Uterus (tissue), 4 donors: ENCODE results near the gene IRF4. TPM values are rescaled to one million over a fixed set of nuclear protein-coding genes. Genes with fewer than 3 reads are reported as not detected.

ENCODE experiments used
- DNase-seq, 2 donors: peaks; one replicate each; pipeline ENCODE4 v3.0.0-alpha.2; 2019 to 2020
- H3K27ac ChIP-seq, 2 donors: fragments of 200-600 bp; sonication (generic); 1 replicate in 1 of 2; 2 replicates in 1 of 2; pipeline ENCODE4 v1.5.1; 2016 to 2018
- H3K27me3 ChIP-seq, 2 donors: fragments of 200-600 bp; sonication (generic); one replicate each; pipeline ENCODE4 v1.5.1; 2018 to 2019; ENCODE audit warnings: control low read depth in 1 of 2
- H3K36me3 ChIP-seq, 2 donors: fragments of 200-600 bp; sonication (generic); one replicate each; pipeline ENCODE4 v1.5.1; 2019; ENCODE audit warnings: control low read depth in 1 of 2
- H3K4me1 ChIP-seq, 2 donors: fragments of 200-600 bp; sonication (generic); one replicate each; pipeline ENCODE4 v1.5.1; 2018 to 2019; ENCODE audit warnings: control low read depth in 1 of 2
- H3K4me3 ChIP-seq, 2 donors: fragments of 200-600 bp; sonication (generic); 1 replicate in 1 of 2; 2 replicates in 1 of 2; pipeline ENCODE4 v1.5.1; 2018 to 2019; ENCODE audit warnings: mild to moderate bottlenecking in 1 of 2
- H3K9me3 ChIP-seq, 2 donors: fragments of 200-600 bp; sonication (generic); one replicate each; pipeline ENCODE4 v1.5.1; 2019; ENCODE audit warnings: control low read depth in 1 of 2
- POLR2A ChIP-seq, 2 donors: fragments of 450-650 bp; IDR thresholded peaks; one replicate each; pipeline ENCODE4 v1.6.1; 2016; ENCODE audit warnings: antibody characterized with exemption in 2 of 2, mild to moderate bottlenecking in 1 of 2, moderate library complexity in 1 of 2
- intact Hi-C: fragments of 100-400 bp; cut with DNase I; formaldehyde crosslinking; loops from one replicate; pipeline ENCODE4 v1.15.1; 2023; ENCODE audit warnings: low total_unique reads
- total RNA-seq, 4 donors: library from RNA; depleted of rRNA in 3 of 4; stranded (reverse); fragments of >200 nt in 3 of 4; gene quantifications; one replicate each; pipeline versions ENCODE4 v1.1.0 to v1.2.4, GENCODE V29; 2014 to 2023
- TF ChIP-seq, protein P1 (sequence below), 4 experiments: fragments of 200-600 bp in 2 of 4; fragments of 450-650 bp in 2 of 4; sonication (generic) in 2 of 4; IDR thresholded peaks; one replicate each; pipeline ENCODE4 v1.5.1; 2016 to 2019; ENCODE audit warnings: antibody characterized with exemption in 4 of 4, mild to moderate bottlenecking in 2 of 4, moderate library complexity in 1 of 4
- donor health status: DM: yes; HTN: yes; CAD: no.

The IRF4 gene
- total RNA-seq, 4 donors from 2014 or later, result 0.55 to 2.0 TPM; not detected in 2

DNA sequence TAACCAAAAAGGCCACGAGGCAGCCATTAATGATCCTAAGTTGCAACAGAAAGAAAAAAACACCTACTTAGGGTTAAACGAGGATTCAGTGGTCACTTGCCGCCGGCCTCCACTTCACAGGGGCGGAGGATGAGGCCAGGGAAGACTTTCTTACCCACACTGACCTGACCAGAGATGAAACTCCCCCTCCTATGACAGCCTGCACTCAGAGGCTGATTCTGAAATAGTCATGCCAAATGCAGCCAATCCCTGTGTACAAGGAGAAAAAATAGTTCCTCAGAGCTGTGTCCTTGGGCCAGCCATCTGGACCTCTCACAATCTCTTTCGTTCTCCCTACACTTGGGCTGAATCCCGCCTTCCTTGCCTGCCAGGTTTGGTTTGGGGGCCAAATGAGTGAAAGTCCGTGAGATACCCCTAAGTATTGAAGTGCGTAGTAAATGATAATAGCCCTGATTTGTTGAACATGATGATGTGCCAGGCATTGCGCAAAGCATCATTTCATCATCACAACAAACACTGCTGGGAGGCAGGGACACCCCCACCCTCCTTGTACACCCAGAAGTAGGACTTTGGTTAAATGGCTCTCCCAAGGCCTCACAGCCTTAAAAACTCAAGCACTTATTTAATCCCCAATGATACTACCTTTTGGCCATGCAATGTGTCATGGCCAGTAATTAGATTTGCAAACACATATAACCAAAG, 3.2 kb upstream of the IRF4 start:
- Histone ChIP-seq H3K27me3 (peaks cover 8 to 31% of the 10 kb centered on the region in 2 donors), H3K4me1 (peaks cover 0 to 24% of the 10 kb centered on the region in 2 donors), H3K36me3 (no peaks in the 10 kb centered on the region), H3K4me3 (no peak overlapping the region), H3K9me3 (no peaks in the 10 kb centered on the region), H3K27ac (no peak overlapping the region)
- no peak for TF ChIP-seq POLR2A (IDR thresholded peaks at IDR 0.05)
- TF ChIP-seq, protein P1, sequence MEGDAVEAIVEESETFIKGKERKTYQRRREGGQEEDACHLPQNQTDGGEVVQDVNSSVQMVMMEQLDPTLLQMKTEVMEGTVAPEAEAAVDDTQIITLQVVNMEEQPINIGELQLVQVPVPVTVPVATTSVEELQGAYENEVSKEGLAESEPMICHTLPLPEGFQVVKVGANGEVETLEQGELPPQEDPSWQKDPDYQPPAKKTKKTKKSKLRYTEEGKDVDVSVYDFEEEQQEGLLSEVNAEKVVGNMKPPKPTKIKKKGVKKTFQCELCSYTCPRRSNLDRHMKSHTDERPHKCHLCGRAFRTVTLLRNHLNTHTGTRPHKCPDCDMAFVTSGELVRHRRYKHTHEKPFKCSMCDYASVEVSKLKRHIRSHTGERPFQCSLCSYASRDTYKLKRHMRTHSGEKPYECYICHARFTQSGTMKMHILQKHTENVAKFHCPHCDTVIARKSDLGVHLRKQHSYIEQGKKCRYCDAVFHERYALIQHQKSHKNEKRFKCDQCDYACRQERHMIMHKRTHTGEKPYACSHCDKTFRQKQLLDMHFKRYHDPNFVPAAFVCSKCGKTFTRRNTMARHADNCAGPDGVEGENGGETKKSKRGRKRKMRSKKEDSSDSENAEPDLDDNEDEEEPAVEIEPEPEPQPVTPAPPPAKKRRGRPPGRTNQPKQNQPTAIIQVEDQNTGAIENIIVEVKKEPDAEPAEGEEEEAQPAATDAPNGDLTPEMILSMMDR (IDR thresholded peaks at IDR 0.05), result no peak
- no peak for DNase-seq
- intact Hi-C loops, result no loop called here

DNA sequence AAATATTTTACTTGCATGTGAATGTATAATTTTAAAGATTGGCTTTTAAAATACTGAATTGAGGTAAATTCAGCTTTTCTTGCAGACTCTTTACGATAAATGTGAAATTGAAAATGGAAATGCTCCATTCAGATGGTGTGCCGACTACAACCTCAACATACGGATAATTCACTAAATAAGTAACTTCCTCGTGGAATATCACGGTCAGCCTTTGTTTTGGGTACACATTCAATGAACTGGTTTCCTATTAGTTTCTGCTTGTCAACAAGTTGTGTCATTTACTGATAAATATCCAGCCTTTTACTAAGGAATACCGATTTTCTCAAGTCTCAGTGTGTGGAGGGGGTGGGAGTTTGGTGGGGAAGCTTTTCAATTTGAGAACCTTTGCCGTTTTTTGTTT, 2.4 kb upstream of the IRF4 start:
- Histone ChIP-seq H3K9me3 (no peaks in the 10 kb centered on the region), H3K27me3 (peaks cover 8 to 35% of the 10 kb centered on the region in 2 donors), H3K36me3 (no peaks in the 10 kb centered on the region), H3K4me1 (peaks cover 0 to 26% of the 10 kb centered on the region in 2 donors), H3K4me3 (no peak overlapping the region), H3K27ac (no peak overlapping the region)
- intact Hi-C loops, result no loop called here
- TF ChIP-seq POLR2A (IDR thresholded peaks at IDR 0.05), result no peak
- TF ChIP-seq, protein P1 (IDR thresholded peaks at IDR 0.05), result no peak
- DNase-seq, result no peak

DNA sequence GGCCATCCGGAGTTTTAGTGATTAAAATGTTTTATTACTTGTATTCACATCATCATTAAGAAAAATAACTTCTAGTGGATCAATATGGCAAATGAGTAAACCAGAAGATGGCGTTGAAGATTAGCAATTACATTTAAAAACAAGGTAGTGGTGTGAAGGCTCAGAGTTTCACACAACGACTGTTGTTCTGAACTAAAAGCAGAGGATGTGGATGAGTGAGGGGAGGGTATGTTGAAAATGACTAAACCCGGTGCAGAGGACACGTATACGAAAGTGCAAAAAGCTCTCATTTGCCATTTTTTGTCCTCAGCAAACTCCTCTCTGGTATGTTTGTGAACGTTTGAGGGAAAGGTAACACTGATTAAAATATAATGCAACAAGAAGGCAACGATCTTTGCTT, 1.9 kb upstream of the IRF4 start:
- intact Hi-C loops, result no loop called here
- Histone ChIP-seq H3K36me3 (no peaks in the 10 kb centered on the region), H3K4me3 (no peak overlapping the region), H3K27me3 (peaks cover 8 to 39% of the 10 kb centered on the region in 2 donors), H3K27ac (no peak overlapping the region), H3K4me1 (peaks cover 0 to 26% of the 10 kb centered on the region in 2 donors), H3K9me3 (no peaks in the 10 kb centered on the region)
- DNase-seq, result no peak
- TF ChIP-seq, protein P1 (IDR thresholded peaks at IDR 0.05), result no peak
- TF ChIP-seq POLR2A (IDR thresholded peaks at IDR 0.05), result no peak

DNA sequence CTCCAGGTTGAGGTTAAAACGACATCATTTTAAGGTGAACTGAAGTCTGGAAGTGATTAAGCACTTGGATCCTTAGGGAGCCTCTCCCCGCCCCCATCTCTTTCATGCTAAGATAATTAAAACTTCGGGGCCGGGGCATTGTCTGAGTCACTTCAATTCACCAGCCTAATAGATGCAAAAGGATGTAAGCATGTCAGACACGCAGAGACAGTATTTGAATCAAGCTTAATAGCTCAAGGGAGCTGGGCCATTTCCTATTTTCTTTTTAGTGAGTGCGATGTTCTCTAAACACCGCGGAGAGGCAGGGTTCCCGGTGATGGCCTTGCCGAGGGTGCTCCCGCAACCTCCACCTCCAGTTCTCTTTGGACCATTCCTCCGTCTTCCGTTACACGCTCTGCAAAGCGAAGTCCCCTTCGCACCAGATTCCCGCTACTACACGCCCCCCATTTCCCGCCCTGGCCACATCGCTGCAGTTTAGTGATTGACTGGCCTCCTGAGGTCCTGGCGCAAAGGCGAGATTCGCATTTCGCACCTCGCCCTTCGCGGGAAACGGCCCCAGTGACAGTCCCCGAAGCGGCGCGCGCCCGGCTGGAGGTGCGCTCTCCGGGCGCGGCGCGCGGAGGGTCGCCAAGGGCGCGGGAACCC, 516 bp upstream of the IRF4 start:
- Histone ChIP-seq H3K9me3 (no peaks in the 10 kb centered on the region), H3K27ac (no peak overlapping the region), H3K4me3 (peak overlapping the region in 1 of 2 donors; percentile 11), H3K4me1 (peaks cover 0 to 26% of the 10 kb centered on the region in 2 donors), H3K27me3 (peaks cover 8 to 39% of the 10 kb centered on the region in 2 donors), H3K36me3 (no peaks in the 10 kb centered on the region)
- DNase-seq, result no peak
- intact Hi-C loops, result no loop called here
- TF ChIP-seq, protein P1 (IDR thresholded peaks at IDR 0.05), result no peak
- no peak for TF ChIP-seq POLR2A (IDR thresholded peaks at IDR 0.05)
